T47D (cell line): Measurements from ENCODE around the gene KRTAP12-2.
"Not testable (repeated sequence)": the region's sequence is repeated elsewhere in the genome, so short reads cannot be mapped to it uniquely, and the experiment has no call there.

Source experiments
- DNase-seq, 2 experiments: peaks; one replicate each; pipeline versions ENCODE4 v3.0.0 to v3.0.0-alpha.2; 2011 to 2012; ENCODE audit warnings: low read depth in 1 of 2, low spot score in 1 of 2
- JUND ChIP-seq: IDR thresholded peaks from 2 replicates; pipeline ENCODE4 v1.6.1; 2012; ENCODE audit warnings: low read depth
- in situ Hi-C: cut with HindIII; loops from 2 replicates; pipeline ENCODE4 v1.10.0; 2016; ENCODE audit warnings: low sequenced_read_pairs, low pct_unique_long_range_greater_than_20kb

The KRTAP12-2 gene

GRCh38 chr21:44686000-44686781 lies 19.5 kb upstream of the KRTAP12-2 start:
- TF ChIP-seq JUND: no peak
- in situ Hi-C loops: no loop called here
- DNase-seq: no peak

- in situ Hi-C loops, DNase-seq: not testable (repeated sequence)
These were observed 18.3 kb upstream of the KRTAP12-2 start for GRCh38 chr21:44685050-44685449.

GRCh38 chr21:44684483-44684882 lies 17.8 kb upstream of the KRTAP12-2 start:
- no peak for DNase-seq
- no peak for TF ChIP-seq JUND
- in situ Hi-C loops: no loop called here

- in situ Hi-C loops: no loop called here
These were observed 17.4 kb upstream of the KRTAP12-2 start for GRCh38 chr21:44684077-44684476.

GRCh38 chr21:44682580-44683151 lies 15.9 kb upstream of the KRTAP12-2 start:
- no peak for DNase-seq
- in situ Hi-C loops: no loop called here

More at GRCh38 chr21:44684077-44684476, 17.4 kb upstream of the KRTAP12-2 start:
- TF ChIP-seq JUND: no peak
- no peak for DNase-seq

GRCh38 chr21:44681861-44682579 lies 15.3 kb upstream of the KRTAP12-2 start, which contains the start of gene KRTAP12-1:
Gene KRTAP12-1 (minus strand): TSS chr21:44682163. CDS start chr21:44682123, 40 bp downstream.
- in situ Hi-C loops: no loop called here
- no peak for TF ChIP-seq JUND
- DNase-seq: no peak

More at GRCh38 chr21:44682580-44683151, 15.9 kb upstream of the KRTAP12-2 start:
- no peak for TF ChIP-seq JUND

- no peak for DNase-seq
- TF ChIP-seq JUND: no peak
- in situ Hi-C loops: no loop called here
These were observed 14.4 kb upstream of the KRTAP12-2 start for GRCh38 chr21:44681152-44681551.

- no peak for DNase-seq
- TF ChIP-seq JUND: no peak
- in situ Hi-C loops: no loop called here
These were observed 11.2 kb upstream of the KRTAP12-2 start for GRCh38 chr21:44677881-44678280.

- DNase-seq: no peak
- in situ Hi-C loops: no loop called here
- TF ChIP-seq JUND: no peak
These were observed 5.2 kb upstream of the KRTAP12-2 start for GRCh38 chr21:44671911-44672310.

- no peak for DNase-seq
- in situ Hi-C loops: no loop called here
- no peak for TF ChIP-seq JUND
These were observed 4.1 kb upstream of the KRTAP12-2 start for GRCh38 chr21:44670642-44671432.

GRCh38 chr21:44667612-44668011 lies 885 bp upstream of the KRTAP12-2 start:
- in situ Hi-C loops: no loop called here
- no peak for DNase-seq
- TF ChIP-seq JUND: no peak

- in situ Hi-C loops: no loop called here
- no peak for TF ChIP-seq JUND
- DNase-seq: no peak
These were observed 2.0 kb downstream of the KRTAP12-2 start for GRCh38 chr21:44664691-44665090.

- DNase-seq, in situ Hi-C loops: not testable (repeated sequence)
These were observed 5.2 kb downstream of the KRTAP12-2 start for GRCh38 chr21:44661567-44661966.
